ENCODE results near the gene RPS6KA5.

The RPS6KA5 gene

DNA sequence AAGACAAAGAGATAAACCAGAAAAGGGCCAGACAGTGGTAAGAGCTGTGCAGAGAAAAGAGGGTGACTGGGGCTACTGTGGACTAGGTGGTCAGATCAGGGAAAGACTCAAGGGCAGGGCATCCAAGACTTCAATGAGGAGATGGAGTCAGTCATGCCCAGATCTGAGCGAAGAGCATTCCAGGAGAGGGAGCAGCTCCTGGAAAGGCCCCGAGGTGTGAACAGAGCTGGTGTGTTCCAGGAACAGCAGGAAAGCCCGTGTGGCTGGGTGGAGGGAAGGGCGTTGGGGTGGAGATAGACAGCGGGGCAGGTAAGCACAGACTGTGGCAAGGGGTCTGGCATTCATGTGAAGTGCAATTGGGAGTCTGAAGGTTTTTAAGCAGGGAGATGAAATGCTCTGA is 261.0 kb downstream of the RPS6KA5 start:
- TF ChIP-seq, protein P1, sequence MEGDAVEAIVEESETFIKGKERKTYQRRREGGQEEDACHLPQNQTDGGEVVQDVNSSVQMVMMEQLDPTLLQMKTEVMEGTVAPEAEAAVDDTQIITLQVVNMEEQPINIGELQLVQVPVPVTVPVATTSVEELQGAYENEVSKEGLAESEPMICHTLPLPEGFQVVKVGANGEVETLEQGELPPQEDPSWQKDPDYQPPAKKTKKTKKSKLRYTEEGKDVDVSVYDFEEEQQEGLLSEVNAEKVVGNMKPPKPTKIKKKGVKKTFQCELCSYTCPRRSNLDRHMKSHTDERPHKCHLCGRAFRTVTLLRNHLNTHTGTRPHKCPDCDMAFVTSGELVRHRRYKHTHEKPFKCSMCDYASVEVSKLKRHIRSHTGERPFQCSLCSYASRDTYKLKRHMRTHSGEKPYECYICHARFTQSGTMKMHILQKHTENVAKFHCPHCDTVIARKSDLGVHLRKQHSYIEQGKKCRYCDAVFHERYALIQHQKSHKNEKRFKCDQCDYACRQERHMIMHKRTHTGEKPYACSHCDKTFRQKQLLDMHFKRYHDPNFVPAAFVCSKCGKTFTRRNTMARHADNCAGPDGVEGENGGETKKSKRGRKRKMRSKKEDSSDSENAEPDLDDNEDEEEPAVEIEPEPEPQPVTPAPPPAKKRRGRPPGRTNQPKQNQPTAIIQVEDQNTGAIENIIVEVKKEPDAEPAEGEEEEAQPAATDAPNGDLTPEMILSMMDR (IDR thresholded peaks at IDR 0.05; ENCODE audit: low read depth, low read length), result no peak
- no peak overlapping the region for H3K4me3 ChIP-seq (ENCODE audit: low read depth, low read length)

GRCh38 chr14:90797919-90798318 is 262.5 kb downstream of the RPS6KA5 start:
- peaks cover 15% of the 10 kb centered on the region for H3K36me3 ChIP-seq
- no peak overlapping the region for H3K4me3 ChIP-seq (ENCODE audit: low read depth, low read length)
- no peaks in the 10 kb centered on the region for H3K27me3 ChIP-seq (ENCODE audit: insufficient read depth, low read depth, severe bottlenecking)
- DNase-seq, result no peak
- H3K9me3 ChIP-seq (ENCODE audit: severe bottlenecking), result no peaks in the 10 kb centered on the region
- TF ChIP-seq, protein P1 (IDR thresholded peaks at IDR 0.05; ENCODE audit: low read depth, low read length), result no peak
- H3K27ac ChIP-seq, result no peak overlapping the region

More for the DNA sequence above, 261.0 kb downstream of the RPS6KA5 start:
- no peak for DNase-seq
- H3K27me3 ChIP-seq (ENCODE audit: insufficient read depth, low read depth, severe bottlenecking), result no peaks in the 10 kb centered on the region
- H3K36me3 ChIP-seq, result peaks cover 14% of the 10 kb centered on the region
- H3K27ac ChIP-seq, result no peak overlapping the region
- no peaks in the 10 kb centered on the region for H3K9me3 ChIP-seq (ENCODE audit: severe bottlenecking)

All from WERI-Rb-1 (cell line).